IMR-90 (cell line): Measurements from ENCODE around the gene GALNT17. TPM values are rescaled to one million over a fixed set of nuclear protein-coding genes. Genes with fewer than 3 reads are reported as not detected.

Experiments
- ATAC-seq: fragments of 200-7000 bp; cut with Tn5 transposase; 2 replicates; pipeline ENCODE4 v1.9.1; 2020; ENCODE audit warnings: low read depth, mild to moderate bottlenecking, moderate library complexity
- BruUV-seq: library from RNA; stranded (reverse); fragments of 400-500 nt; replicated peaks from 2 replicates; lab custom pipeline; 2021; lab: Mats Ljungman, UMichigan
- CTCF ChIA-PET: fragments of 300-600 bp; formaldehyde crosslinking; extraction: SDS; loops from one replicate; lab custom pipeline; 2021; ENCODE audit warnings: antibody characterized with exemption; lab: Yijun Ruan, JAX
- POLR2A ChIA-PET: fragments of 300-600 bp; sonication (Branson Sonifier 250); formaldehyde crosslinking; loops from one replicate; lab custom pipeline; 2022; ENCODE audit warnings: antibody characterized with exemption; ENCODE audit not compliant: unreplicated experiment; lab: Charles Lee
- DNase-seq: peaks from one replicate; pipeline ENCODE4 v3.0.0; 2013
- H2AFZ ChIP-seq: replicated peaks from 2 replicates; pipeline ENCODE3; 2013; ENCODE audit warnings: low read length, mild to moderate bottlenecking; ENCODE audit not compliant: poor library complexity
- H2AK5ac ChIP-seq: 2 replicates; pipeline ENCODE4 v1.6.1; 2013; ENCODE audit warnings: low read depth, low read length, inconsistent platforms
- H2AK9ac ChIP-seq: replicated peaks from 2 replicates; pipeline ENCODE3; 2013; ENCODE audit warnings: mild to moderate bottlenecking, low read depth, low read length, moderate library complexity; ENCODE audit not compliant: poor library complexity
- H2BK120ac ChIP-seq: 2 replicates; pipeline ENCODE4 v1.6.1; 2013; ENCODE audit warnings: low read depth, low read length, inconsistent platforms
- H2BK15ac ChIP-seq: 3 replicates; pipeline ENCODE4 v1.6.1; 2013; ENCODE audit warnings: low read depth, low read length, inconsistent platforms
- H2BK20ac ChIP-seq: 2 replicates; pipeline ENCODE4 v1.6.1; 2013; ENCODE audit warnings: low read depth, mild to moderate bottlenecking, inconsistent platforms, low read length, moderate library complexity
- H2BK5ac ChIP-seq: 2 replicates; pipeline ENCODE4 v1.6.1; 2013; ENCODE audit warnings: mild to moderate bottlenecking, low read depth, low read length, inconsistent platforms; ENCODE audit not compliant: poor library complexity, severe bottlenecking
- H3K14ac ChIP-seq: replicated peaks from 2 replicates; pipeline ENCODE4 v1.6.1; 2013; ENCODE audit warnings: low read depth, low read length, inconsistent platforms
- H3K18ac ChIP-seq: 2 replicates; pipeline ENCODE4 v1.6.1; 2013; ENCODE audit warnings: low read depth, low read length, control low read depth
- H3K23ac ChIP-seq: 2 replicates; pipeline ENCODE4 v1.6.1; 2013; ENCODE audit warnings: low read depth, low read length, inconsistent platforms
- H3K27ac ChIP-seq: 2 replicates; pipeline ENCODE4 v1.5.1; 2013; ENCODE audit warnings: mild to moderate bottlenecking, control low read depth, low read length; ENCODE audit not compliant: insufficient read depth
- H3K27me3 ChIP-seq: 2 replicates; pipeline ENCODE4 v1.6.1; 2013; ENCODE audit warnings: low read length; ENCODE audit not compliant: control insufficient read depth, insufficient read depth
- H3K36me3 ChIP-seq: 2 replicates; pipeline ENCODE4 v1.6.1; 2013; ENCODE audit warnings: low read length, mixed read lengths; ENCODE audit not compliant: control insufficient read depth, insufficient read depth
- H3K4ac ChIP-seq: 2 replicates; pipeline ENCODE4 v1.6.1; 2013; ENCODE audit warnings: low read depth, low read length, inconsistent platforms
- H3K4me1 ChIP-seq: 2 replicates; pipeline ENCODE4 v1.6.1; 2013; ENCODE audit warnings: low read length, mixed read lengths; ENCODE audit not compliant: control insufficient read depth, insufficient read depth
- H3K4me2 ChIP-seq: 2 replicates; pipeline ENCODE4 v1.6.1; 2013; ENCODE audit warnings: low read depth, mild to moderate bottlenecking, control low read depth, low read length, moderate library complexity
- H3K4me3 ChIP-seq: 2 replicates; pipeline ENCODE4 v1.5.1; 2013; ENCODE audit warnings: low read depth, mild to moderate bottlenecking, control low read depth, low read length, moderate library complexity; ENCODE audit not compliant: insufficient read depth
- H3K56ac ChIP-seq: 2 replicates; pipeline ENCODE4 v1.6.1; 2013; ENCODE audit warnings: low read length, inconsistent platforms; ENCODE audit not compliant: insufficient read depth; ENCODE audit errors: extremely low read depth
- H3K79me1 ChIP-seq, 2 experiments: 2 replicates each; pipeline ENCODE4 v1.6.1; 2013; ENCODE audit warnings: low read length in 2 of 2, inconsistent platforms in 1 of 2, low read depth in 1 of 2
- H3K9ac ChIP-seq: 2 replicates; pipeline ENCODE4 v1.6.1; 2013; ENCODE audit warnings: low read depth, low read length, control low read depth
- H3K9me1 ChIP-seq: 2 replicates; pipeline ENCODE4 v1.6.1; 2013; ENCODE audit warnings: low read length, inconsistent platforms; ENCODE audit not compliant: insufficient read depth
- H3K9me3 ChIP-seq: 2 replicates; pipeline ENCODE4 v1.6.1; 2013; ENCODE audit warnings: low read length; ENCODE audit not compliant: control insufficient read depth, insufficient read depth
- H4K20me1 ChIP-seq: 2 replicates; pipeline ENCODE4 v1.6.1; 2013; ENCODE audit warnings: low read length, inconsistent platforms; ENCODE audit not compliant: insufficient read depth
- H4K5ac ChIP-seq: 2 replicates; pipeline ENCODE4 v1.6.1; 2013; ENCODE audit warnings: mild to moderate bottlenecking, low read depth, low read length, control low read depth
- H4K8ac ChIP-seq, 2 experiments: 2 replicates each; pipeline ENCODE4 v1.6.1; 2013; ENCODE audit warnings: low read depth in 2 of 2, low read length in 2 of 2, control low read depth in 1 of 2, inconsistent platforms in 1 of 2
- H4K91ac ChIP-seq: 2 replicates; pipeline ENCODE4 v1.6.1; 2013; ENCODE audit warnings: low read depth, low read length, inconsistent platforms; ENCODE audit not compliant: insufficient read depth
- BHLHE40 ChIP-seq: fragments of 150-350 bp; IDR thresholded peaks from 2 replicates; pipeline ENCODE4 v1.6.1; 2016; ENCODE audit warnings: mild to moderate bottlenecking, low read depth, low read length
- CEBPB ChIP-seq: IDR thresholded peaks from 2 replicates; pipeline ENCODE4 v1.6.1; 2012; ENCODE audit warnings: low read depth, low read length, improper control_type of control experiment
- CHD1 ChIP-seq: IDR thresholded peaks from 2 replicates; pipeline ENCODE4 v1.6.1; 2012; ENCODE audit warnings: low read depth, low read length, improper control_type of control experiment
- CTCF ChIP-seq: conservative IDR thresholded peaks from 2 replicates; pipeline ENCODE4 v1.5.1; 2012; ENCODE audit warnings: mild to moderate bottlenecking, low read depth, low read length, improper control_type of control experiment
- ELK1 ChIP-seq: fragments of 150-350 bp; IDR thresholded peaks from 2 replicates; pipeline ENCODE4 v1.6.1; 2016; ENCODE audit warnings: low read depth, mild to moderate bottlenecking, low read length, moderate library complexity, borderline replicate concordance
- FOS ChIP-seq: fragments of 150-350 bp; IDR thresholded peaks from 2 replicates; pipeline ENCODE4 v1.6.1; 2016; ENCODE audit warnings: low read depth, low read length
- MAFK ChIP-seq: IDR thresholded peaks from 2 replicates; pipeline ENCODE4 v1.6.1; 2012; ENCODE audit warnings: low read depth, low read length, improper control_type of control experiment
- MAZ ChIP-seq: IDR thresholded peaks from 2 replicates; pipeline ENCODE4 v1.6.1; 2012; ENCODE audit warnings: low read depth, mild to moderate bottlenecking, low read length, improper control_type of control experiment, moderate library complexity, borderline replicate concordance
- MXI1 ChIP-seq: IDR thresholded peaks from 2 replicates; pipeline ENCODE4 v1.6.1; 2012; ENCODE audit warnings: low read depth, mild to moderate bottlenecking, low read length, moderate library complexity, borderline replicate concordance
- POLR2A ChIP-seq: IDR thresholded peaks from 2 replicates; pipeline ENCODE4 v1.6.1; 2012; ENCODE audit warnings: mild to moderate bottlenecking, low read depth, low read length
- RAD21 ChIP-seq: IDR thresholded peaks from 2 replicates; pipeline ENCODE4 v1.6.1; 2012; ENCODE audit warnings: low read length, improper control_type of control experiment
- RCOR1 ChIP-seq: IDR thresholded peaks from 2 replicates; pipeline ENCODE4 v1.6.1; 2012; ENCODE audit warnings: mild to moderate bottlenecking, low read length, improper control_type of control experiment; ENCODE audit not compliant: insufficient replicate concordance
- RFX5 ChIP-seq: IDR thresholded peaks from 2 replicates; pipeline ENCODE4 v1.8.0; 2012; ENCODE audit warnings: low read depth, mild to moderate bottlenecking, low read length, moderate library complexity
- SMC3 ChIP-seq: fragments of 150-350 bp; IDR thresholded peaks from 2 replicates; pipeline ENCODE4 v1.6.1; 2016; ENCODE audit warnings: low read depth, mild to moderate bottlenecking, antibody characterized with exemption, low read length, moderate library complexity
- USF2 ChIP-seq: fragments of 150-350 bp; IDR thresholded peaks from 2 replicates; pipeline ENCODE4 v1.6.1; 2017; ENCODE audit warnings: mild to moderate bottlenecking, antibody characterized with exemption, low read length, low read depth
- WGBS, 2 experiments: methylation state at CpG; one replicate each; pipeline versions ENCODE4 v1.1.5 to v1.1.7; 2013; ENCODE audit warnings: missing lambda C conversion rate in 2 of 2; ENCODE audit not compliant: insufficient read length in 1 of 2; ENCODE audit errors: extremely low coverage in 2 of 2; 5-methylcytosine and 5-hydroxymethylcytosine counted together
- dilution Hi-C: fragments of 300-500 bp; cut with HindIII; formaldehyde crosslinking; loops from one replicate; pipeline ENCODE4 v1.14.3; 2018; ENCODE audit warnings: low sequenced_read_pairs; ENCODE audit not compliant: unreplicated experiment
- in situ Hi-C: fragments of 300-500 bp; cut with MboI; formaldehyde crosslinking; loops from 3 replicates; pipeline ENCODE4 v1.14.3; 2019; ENCODE audit warnings: low sequenced_read_pairs, inconsistent platforms, mixed read lengths
- intact Hi-C: fragments of 100-400 bp; cut with micrococcal nuclease; formaldehyde crosslinking; loops from 2 replicates; pipeline ENCODE4 v1.10.0; 2022
- polyA plus RNA-seq, 3 experiments: library from polyadenylated mRNA; depleted of rRNA; stranded (reverse); fragments of >200 nt; gene quantifications; 2 replicates each; pipeline ENCODE4 v1.2.3, GENCODE V29; 2012; ENCODE audit warnings: low replicate concordance in 1 of 3
- total RNA-seq: library from RNA; depleted of rRNA; stranded (reverse); fragments of >200 nt; gene quantifications from 2 replicates; pipeline ENCODE4 v1.2.3, GENCODE V29; 2012

GALNT17 gene
- total and polyA plus RNA-seq, 2 of the 4 experiments (the other 2 are of a cell fraction): not detected

- Histone ChIP-seq H2BK20ac (no peak overlapping the region), H3K9ac (no peak overlapping the region), H3K14ac (no peak overlapping the region), H4K20me1 (no peaks in the 10 kb centered on the region), H2AK5ac (no peak overlapping the region), H2BK5ac (no peak overlapping the region), H2BK15ac (no peak overlapping the region), H3K18ac (no peak overlapping the region), H3K9me3 (peaks cover 24% of the 10 kb centered on the region), H3K9me1 (no peaks in the 10 kb centered on the region), H4K8ac (no peak overlapping the region), H4K91ac (no peak overlapping the region), H2BK120ac (no peak overlapping the region), H3K79me1 (no peaks in the 10 kb centered on the region), H2AK9ac (no peak overlapping the region), H3K4me1 (no peaks in the 10 kb centered on the region), H3K27ac (no peak overlapping the region), H3K36me3 (no peaks in the 10 kb centered on the region), H3K27me3 (no peaks in the 10 kb centered on the region), H3K4me2 (no peak overlapping the region), H4K5ac (no peak overlapping the region), H3K56ac (no peak overlapping the region), H3K23ac (no peak overlapping the region), H3K4me3 (no peak overlapping the region), H2AFZ (no peak overlapping the region), H3K4ac (no peak overlapping the region)
- intact Hi-C loops: no loop called here
- in situ Hi-C loops: no loop called here
- no TSS peak for BruUV-seq
- CTCF ChIA-PET: no interaction called here
- dilution Hi-C loops: no loop called here
- DNase-seq: no peak
- ATAC-seq: no peak
- WGBS, 2 experiments: 27% methylated on average over 3 of the region's 14 CpGs; no CpG with 5 or more reads in 1 of the 2 experiments
- POLR2A ChIA-PET: no interaction called here
- TF ChIP-seq MAZ (no peak), MAFK (no peak), FOS (no peak), CEBPB (no peak), POLR2A (no peak), RFX5 (no peak), ELK1 (no peak), CHD1 (no peak), USF2 (no peak), BHLHE40 (no peak), SMC3 (no peak), MXI1 (no peak), RAD21 (no peak), CTCF (no peak), RCOR1 (no peak)
Measured at GRCh38 chr7:71507680-71508602, 376.0 kb downstream of the GALNT17 start.
